MCF 10A (cell line): Measurements from ENCODE around the gene WDR76. TPM values are rescaled to one million over a fixed set of nuclear protein-coding genes. Genes with fewer than 3 reads are reported as not detected.
A peak's percentile ranks its signal among the peaks of the same experiment; 100 is the strongest.

Source experiments
- Bru-seq: library from RNA; stranded (reverse); fragments of 400-500 nt; gene quantifications from one replicate; lab custom pipeline; 2021; lab: Mats Ljungman, UMichigan
- BruChase-seq, 2 experiments: library from RNA; stranded (reverse); fragments of 400-500 nt; gene quantifications; one replicate each; lab custom pipeline; 2021; lab: Mats Ljungman, UMichigan
- BruUV-seq: library from RNA; stranded (reverse); fragments of 400-500 nt; replicated peaks from 2 replicates; lab custom pipeline; 2021; lab: Mats Ljungman, UMichigan
- CTCF ChIA-PET: fragments of 300-600 bp; sonication (Branson Sonifier 250); formaldehyde crosslinking; extraction: SDS; loops from one replicate; lab custom pipeline; 2021; ENCODE audit warnings: antibody characterized with exemption, inconsistent platforms; lab: Yijun Ruan, JAX
- POLR2A ChIA-PET: fragments of 300-600, 350-650 bp; sonication (Branson Sonifier 250); formaldehyde crosslinking; extraction: SDS; loops from one replicate; lab custom pipeline; 2020; ENCODE audit warnings: antibody characterized with exemption, inconsistent platforms; lab: Yijun Ruan, JAX
- DNase-seq: peaks from one replicate; pipeline ENCODE4 v3.0.0-alpha.2; 2018; ENCODE audit not compliant: unreplicated experiment
- H3K27ac Mint-ChIP-seq: one replicate; pipeline ENCODE4 v1.8.0; 2022; ENCODE audit warnings: mild to moderate bottlenecking, low read depth, mixed read lengths; ENCODE audit not compliant: unreplicated experiment
- H3K27me3 Mint-ChIP-seq: one replicate; pipeline ENCODE4 v1.8.0; 2022; ENCODE audit warnings: mixed read lengths; ENCODE audit not compliant: insufficient read depth, unreplicated experiment
- H3K36me3 Mint-ChIP-seq: one replicate; pipeline ENCODE4 v1.8.0; 2022; ENCODE audit warnings: mild to moderate bottlenecking, moderate library complexity, mixed read lengths; ENCODE audit not compliant: insufficient read depth, unreplicated experiment
- H3K4me1 Mint-ChIP-seq: one replicate; pipeline ENCODE4 v1.8.0; 2022; ENCODE audit warnings: mixed read lengths; ENCODE audit not compliant: insufficient read depth, unreplicated experiment
- H3K4me3 Mint-ChIP-seq: one replicate; pipeline ENCODE4 v1.8.0; 2022; ENCODE audit warnings: mild to moderate bottlenecking, moderate library complexity, mixed read lengths; ENCODE audit not compliant: unreplicated experiment
- H3K9me3 Mint-ChIP-seq: one replicate; pipeline ENCODE4 v1.8.0; 2022; ENCODE audit warnings: mixed read lengths; ENCODE audit not compliant: unreplicated experiment
- intact Hi-C: fragments of 100-400 bp; cut with micrococcal nuclease; formaldehyde crosslinking; loops from 2 replicates; pipeline ENCODE4 v1.14.1; 2022
- long read RNA-seq: library from polyadenylated mRNA; stranded (forward); transcript quantifications from one replicate; pipeline ENCODE4 v2.0.0, GENCODE V29; 2022
- total RNA-seq: library from RNA; stranded (reverse); gene quantifications from 2 replicates; pipeline ENCODE4 v1.2.3, GENCODE V29; 2022
- TF ChIP-seq, protein P1 (sequence below): fragments of 200-600 bp; IDR thresholded peaks from one replicate; pipeline ENCODE4 v1.8.0; 2022; ENCODE audit warnings: antibody characterized with exemption, mild to moderate bottlenecking; ENCODE audit not compliant: unreplicated experiment

Gene WDR76
- 3.0 and 6.9 TPM in 2 replicates for total RNA-seq
- percentile 41 among the genes with signal in this experiment for Bru-seq, nascent RNA
- percentile 48 among the genes with signal in this experiment for BruChase-seq, experiment 1, labeled RNA remaining after a 6-hour chase
- BruChase-seq, experiment 2, labeled RNA remaining after a 2-hour chase = percentile 47 among the genes with signal in this experiment
- long read RNA-seq, transcript WDR76-201 (13 exons, 3,978 nt) = major isoform, 8 of 11 reads
- long read RNA-seq, partial matches to known transcripts = 1 of 11 reads
- long read RNA-seq, other reads (novel, unspliced or antisense) = 2 of 11 reads

DNA sequence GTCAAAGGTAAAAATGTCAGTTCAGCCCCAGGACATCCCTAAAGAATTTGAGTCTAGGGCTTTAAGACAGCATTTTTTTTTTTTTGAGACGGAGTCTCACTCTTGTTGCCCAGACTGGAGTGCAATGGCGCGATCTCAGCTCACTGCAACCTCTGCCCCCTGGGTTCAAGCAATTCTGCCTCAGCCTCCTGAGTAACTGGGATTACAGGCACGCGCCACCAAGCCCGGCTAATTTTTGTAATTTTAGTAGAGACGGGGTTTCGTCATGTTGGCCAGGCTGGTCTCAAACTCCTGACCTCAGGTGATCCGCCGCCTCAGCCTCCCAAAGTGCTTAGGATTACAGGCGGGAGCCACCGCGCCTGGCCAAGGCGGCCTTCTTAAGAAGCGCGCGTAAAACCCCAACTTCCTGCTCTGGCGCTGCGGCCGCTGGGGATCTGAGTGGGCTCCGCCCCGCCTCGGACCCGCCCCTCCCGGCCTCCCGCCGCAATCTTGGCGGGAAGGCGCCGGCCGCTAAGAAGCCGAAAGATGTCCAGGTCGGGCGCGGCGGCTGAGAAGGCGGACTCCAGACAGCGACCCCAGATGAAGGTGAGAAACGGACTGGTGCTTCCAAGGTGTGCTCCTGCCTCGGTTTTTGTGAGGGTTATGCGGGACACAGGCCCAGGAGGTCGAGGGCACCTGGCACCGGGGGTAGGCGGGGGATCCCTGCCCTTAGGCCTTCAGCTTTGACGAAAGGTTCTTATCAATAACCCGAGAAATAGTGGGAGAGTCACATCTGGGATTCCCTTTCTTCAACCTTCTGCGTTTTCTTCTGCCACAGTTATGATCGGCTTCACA, at the start of gene WDR76:
WDR76 (plus strand) TSS at position 495 of the 834 bp plus-strand sequence; CDS start at position 526, 31 bp downstream.
- Mint-ChIP-seq H3K36me3 (peaks cover 22% of the 10 kb centered on the region), H3K9me3 (no peaks in the 10 kb centered on the region), H3K4me3 (peak within 1 kb of the TSS; percentile 84), H3K27ac (peak within 1 kb of the TSS; percentile 64), H3K4me1 (peaks cover 10% of the 10 kb centered on the region), H3K27me3 (no peaks in the 10 kb centered on the region)
- TF ChIP-seq, protein P1, sequence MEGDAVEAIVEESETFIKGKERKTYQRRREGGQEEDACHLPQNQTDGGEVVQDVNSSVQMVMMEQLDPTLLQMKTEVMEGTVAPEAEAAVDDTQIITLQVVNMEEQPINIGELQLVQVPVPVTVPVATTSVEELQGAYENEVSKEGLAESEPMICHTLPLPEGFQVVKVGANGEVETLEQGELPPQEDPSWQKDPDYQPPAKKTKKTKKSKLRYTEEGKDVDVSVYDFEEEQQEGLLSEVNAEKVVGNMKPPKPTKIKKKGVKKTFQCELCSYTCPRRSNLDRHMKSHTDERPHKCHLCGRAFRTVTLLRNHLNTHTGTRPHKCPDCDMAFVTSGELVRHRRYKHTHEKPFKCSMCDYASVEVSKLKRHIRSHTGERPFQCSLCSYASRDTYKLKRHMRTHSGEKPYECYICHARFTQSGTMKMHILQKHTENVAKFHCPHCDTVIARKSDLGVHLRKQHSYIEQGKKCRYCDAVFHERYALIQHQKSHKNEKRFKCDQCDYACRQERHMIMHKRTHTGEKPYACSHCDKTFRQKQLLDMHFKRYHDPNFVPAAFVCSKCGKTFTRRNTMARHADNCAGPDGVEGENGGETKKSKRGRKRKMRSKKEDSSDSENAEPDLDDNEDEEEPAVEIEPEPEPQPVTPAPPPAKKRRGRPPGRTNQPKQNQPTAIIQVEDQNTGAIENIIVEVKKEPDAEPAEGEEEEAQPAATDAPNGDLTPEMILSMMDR = no peak
- no TSS peak for BruUV-seq
- ChIA-PET CTCF (no interaction called here), POLR2A (interaction anchor here (0.6 to 8.7 kb wide), 9 partner anchors 10 to 711 kb away, joined by 3 to 99 read pairs (median 3); partner anchors contain the start of genes ELL3, HYPK and SERINC4)
- intact Hi-C loops = no loop called here
- DNase-seq = peak; percentile 84

DNA sequence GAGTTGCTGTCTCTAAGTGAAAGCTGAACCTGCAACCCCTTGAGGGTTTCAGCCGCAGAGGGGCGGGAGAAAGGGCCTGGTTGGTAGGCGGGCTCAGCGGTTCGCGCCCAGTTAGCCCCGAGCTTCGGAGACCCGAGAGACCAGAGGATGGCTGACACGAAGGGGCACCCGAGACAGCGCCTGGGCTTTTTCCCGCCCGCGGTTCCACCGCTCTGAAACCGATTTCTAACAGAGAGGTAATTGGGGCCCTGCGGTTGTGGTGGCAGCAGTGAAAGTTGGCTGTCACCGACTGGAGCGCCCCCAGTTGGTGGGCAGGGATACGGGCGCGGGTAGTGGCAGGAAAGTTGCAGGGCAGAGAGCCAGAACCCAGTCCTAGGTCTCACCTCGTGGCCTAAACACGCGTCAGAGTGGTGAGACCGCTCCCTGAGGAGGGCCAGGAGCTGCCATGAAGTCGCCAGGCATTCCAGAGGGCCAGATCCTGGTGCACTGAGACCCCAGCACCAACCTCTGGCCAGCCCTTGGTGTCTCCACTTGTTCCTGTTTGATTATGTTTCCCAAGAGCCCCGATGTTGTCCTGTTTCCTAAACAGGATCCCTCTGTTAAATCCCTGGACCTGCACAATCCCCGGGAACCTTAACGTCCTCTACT, 49.4 kb upstream of the WDR76 start:
- peak; percentile 79 for DNase-seq
- CTCF ChIA-PET = interaction anchor here (0.6 to 4.5 kb wide), 11 partner anchors 9 to 512 kb away, joined by 3 to 40 read pairs (median 4); partner anchors contain the start of gene SERF2
- TSS peak; percentile 5 for BruUV-seq
- H3K27me3 Mint-ChIP-seq = no peaks in the 10 kb centered on the region
- TF ChIP-seq, protein P1 = peak; percentile 89
- H3K4me3 Mint-ChIP-seq = peak overlapping the region; percentile 85
- POLR2A ChIA-PET = interaction anchor here (1.0 to 7.9 kb wide), 13 partner anchors 8 to 336 kb away, joined by 3 to 162 read pairs (median 8); partner anchors contain the start of genes HYPK, MFAP1, PDIA3 and SERF2
- peak overlapping the region; percentile 89 for H3K27ac Mint-ChIP-seq
- intact Hi-C loops = loop anchor here (1.0 kb wide), 1 partner anchor 336 kb away; no protein-coding TSS in a partner anchor
- H3K9me3 Mint-ChIP-seq = no peaks in the 10 kb centered on the region
- peaks cover 12% of the 10 kb centered on the region for H3K4me1 Mint-ChIP-seq
- peaks cover 29% of the 10 kb centered on the region for H3K36me3 Mint-ChIP-seq

- Mint-ChIP-seq H3K27me3 (no peaks in the 10 kb centered on the region), H3K27ac (no peak overlapping the region), H3K9me3 (no peaks in the 10 kb centered on the region), H3K4me1 (peaks cover 12% of the 10 kb centered on the region), H3K4me3 (no peak overlapping the region), H3K36me3 (peaks cover 14% of the 10 kb centered on the region)
- TF ChIP-seq, protein P1 = no peak
- intact Hi-C loops = no loop called here
- CTCF ChIA-PET = interaction anchor here (0.5 to 1.3 kb wide), 3 partner anchors 9 to 1384 kb away, joined by 3 read pairs; no protein-coding TSS in a partner anchor
- POLR2A ChIA-PET = interaction anchor here (0.7 to 7.9 kb wide), 2 partner anchors 15 to 114 kb away, joined by 5 to 162 read pairs; partner anchors contain the start of genes HYPK, SERF2 and SERINC4
- DNase-seq = no peak
- BruUV-seq = no TSS peak
These were observed 47.8 kb upstream of the WDR76 start for GRCh38 chr15:43779016-43779415.
